Erythroblast (primary cell): ENCODE results near the gene TM4SF20.

Experiments
- GATA1 ChIP-seq: IDR thresholded peaks from 2 replicates; pipeline ENCODE4 v1.6.1; 2011; ENCODE audit warnings: low read depth, mild to moderate bottlenecking, control low read depth, low read length, moderate library complexity
- POLR2A ChIP-seq: IDR thresholded peaks from 2 replicates; pipeline ENCODE4 v1.6.1; 2011; ENCODE audit warnings: mild to moderate bottlenecking, low read length

- TF ChIP-seq POLR2A = no peak
- TF ChIP-seq GATA1 = no peak
These were observed at the start of gene TM4SF20 for GRCh38 chr2:227379095-227379494.
